PC-3 (cell line): ENCODE results near the gene DNM3. TPM values are rescaled to one million over a fixed set of nuclear protein-coding genes. Genes with fewer than 3 reads are reported as not detected.

Source experiments
- ATAC-seq: fragments of 200-7000 bp; cut with Tn5 transposase; 2 replicates; pipeline ENCODE4 v1.9.1; 2020; ENCODE audit warnings: mild to moderate bottlenecking, moderate library complexity
- BruUV-seq: library from RNA; stranded (reverse); fragments of 400-500 nt; replicated peaks from 2 replicates; lab custom pipeline; 2021; lab: Mats Ljungman, UMichigan
- CTCF ChIA-PET: fragments of 300-600 bp; sonication (Branson Sonifier 250); formaldehyde crosslinking; loops from one replicate; lab custom pipeline; 2022; ENCODE audit warnings: antibody characterized with exemption; lab: Charles Lee
- POLR2A ChIA-PET: fragments of 300-600 bp; sonication (Branson Sonifier 250); formaldehyde crosslinking; loops from one replicate; lab custom pipeline; 2022; ENCODE audit warnings: antibody characterized with exemption; ENCODE audit not compliant: unreplicated experiment; lab: Charles Lee
- DNase-seq: peaks from one replicate; pipeline ENCODE4 v3.0.0-alpha.2; 2015
- H2AFZ ChIP-seq: fragments of 300-600 bp; sonication (generic); 2 replicates; pipeline ENCODE4 v1.6.0; 2016; ENCODE audit warnings: antibody characterized with exemption, low read length
- H3F3A ChIP-seq: fragments of 300-600 bp; sonication (generic); one replicate; pipeline ENCODE4 v1.6.0; 2017; ENCODE audit warnings: antibody characterized with exemption, low read length, control low read depth, mild to moderate bottlenecking; ENCODE audit not compliant: unreplicated experiment
- H3K27ac ChIP-seq: fragments of 300-600 bp; sonication (generic); 2 replicates; pipeline ENCODE4 v1.5.1; 2016; ENCODE audit warnings: mild to moderate bottlenecking, low read length
- H3K27me3 ChIP-seq: fragments of 300-600 bp; sonication (generic); 2 replicates; pipeline ENCODE4 v1.6.1; 2016; ENCODE audit warnings: low read length, mixed read lengths
- H3K36me3 ChIP-seq: fragments of 300-600 bp; sonication (generic); 2 replicates; pipeline ENCODE4 v1.6.1; 2016; ENCODE audit warnings: low read depth, mixed run types, low read length, mixed read lengths
- H3K4me1 ChIP-seq: fragments of 300-600 bp; sonication (generic); 2 replicates; pipeline ENCODE4 v1.5.1; 2016; ENCODE audit warnings: low read length; ENCODE audit not compliant: insufficient read depth
- H3K4me2 ChIP-seq: fragments of 300-600 bp; sonication (generic); 2 replicates; pipeline ENCODE4 v1.6.0; 2016; ENCODE audit warnings: low read length
- H3K4me3 ChIP-seq: fragments of 300-600 bp; sonication (generic); 2 replicates; pipeline ENCODE4 v1.5.1; 2016; ENCODE audit warnings: mild to moderate bottlenecking, low read length, mixed read lengths
- H3K79me2 ChIP-seq: fragments of 300-600 bp; sonication (generic); 2 replicates; pipeline ENCODE4 v1.6.1; 2017; ENCODE audit warnings: low read length, mixed read lengths
- H3K9ac ChIP-seq: fragments of 300-600 bp; sonication (generic); 2 replicates; pipeline ENCODE4 v1.6.0; 2016; ENCODE audit warnings: mild to moderate bottlenecking, low read length
- H3K9me2 ChIP-seq: fragments of 300-600 bp; sonication (generic); replicated peaks from 2 replicates; pipeline ENCODE4 v1.6.1; 2016; ENCODE audit warnings: mixed run types, low read length, mixed read lengths
- H3K9me3 ChIP-seq: fragments of 300-600 bp; sonication (generic); 2 replicates; pipeline ENCODE4 v1.6.1; 2016; ENCODE audit warnings: low read length, mixed read lengths
- H4K20me1 ChIP-seq: fragments of 300-600 bp; sonication (generic); 2 replicates; pipeline ENCODE4 v1.6.1; 2016; ENCODE audit warnings: low read length, mixed read lengths
- EZH2 ChIP-seq: fragments of 300-600 bp; sonication (generic); IDR thresholded peaks from one replicate; pipeline ENCODE4 v1.6.1; 2017; ENCODE audit warnings: antibody characterized with exemption, mild to moderate bottlenecking, low read length; ENCODE audit not compliant: unreplicated experiment
- EZH2phosphoT487 ChIP-seq: fragments of 300-600 bp; sonication (generic); IDR thresholded peaks from 2 replicates; pipeline ENCODE4 v1.6.1; 2018; ENCODE audit warnings: mild to moderate bottlenecking, antibody characterized with exemption, low read length, borderline replicate concordance
- intact Hi-C: fragments of 100-400 bp; cut with micrococcal nuclease; formaldehyde crosslinking; loops from 2 replicates; pipeline ENCODE4 v1.9.0; 2023
- total RNA-seq: library from RNA; depleted of rRNA; stranded (reverse); fragments of >200 nt; gene quantifications from 2 replicates; pipeline ENCODE4 v1.2.3, GENCODE V29; 2014
- TF ChIP-seq, protein P1 (sequence below): fragments of 300-600 bp; sonication (generic); conservative IDR thresholded peaks from 2 replicates; pipeline ENCODE4 v1.5.1; 2017; ENCODE audit warnings: antibody characterized with exemption, low read depth, mild to moderate bottlenecking, low read length

The DNM3 gene
- total RNA-seq, 1 experiment from 2014 or later = 0.98 TPM

DNA sequence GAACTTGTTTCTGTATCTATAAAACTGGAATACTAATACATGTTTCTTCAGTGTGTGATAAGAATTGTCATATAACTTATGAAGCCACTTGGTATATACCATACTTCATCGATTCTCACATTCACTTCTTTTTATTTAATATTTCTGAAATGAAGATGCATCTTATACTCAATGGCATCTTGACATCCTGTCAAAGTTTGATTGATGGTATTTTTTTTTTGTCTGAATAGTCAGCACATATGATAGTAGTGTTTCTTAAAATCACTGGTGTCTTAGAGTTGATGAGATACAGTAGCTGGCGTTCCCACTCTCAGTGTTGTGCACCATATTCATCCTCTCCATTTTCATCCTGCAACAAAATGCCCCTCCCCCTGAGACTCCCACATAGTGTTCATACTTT lies 544.7 kb downstream of the DNM3 start:
- intact Hi-C loops = no loop called here

DNA sequence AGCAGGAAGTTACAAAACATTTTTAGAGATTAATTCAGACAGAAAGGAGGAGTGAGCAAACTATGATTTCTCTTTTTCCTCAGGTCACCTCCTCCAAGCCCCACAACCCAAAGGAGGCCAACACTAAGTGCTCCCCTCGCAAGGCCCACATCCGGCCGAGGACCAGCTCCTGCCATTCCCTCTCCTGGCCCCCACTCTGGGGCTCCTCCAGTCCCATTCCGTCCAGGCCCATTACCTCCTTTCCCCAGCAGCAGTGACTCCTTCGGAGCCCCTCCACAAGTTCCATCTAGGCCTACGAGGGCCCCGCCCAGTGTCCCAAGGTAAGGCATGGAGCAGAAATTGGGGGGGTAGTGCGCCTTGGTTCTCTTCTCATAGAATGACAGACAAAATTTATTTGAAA lies 547.2 kb downstream of the DNM3 start:
- Histone ChIP-seq H3K36me3 (no peaks in the 10 kb centered on the region), H2AFZ (no peak overlapping the region), H3K27ac (no peak overlapping the region), H3K9me3 (no peaks in the 10 kb centered on the region), H3K9me2 (no peaks in the 10 kb centered on the region), H3K9ac (no peak overlapping the region), H3K4me2 (no peak overlapping the region), H3K79me2 (no peaks in the 10 kb centered on the region), H3F3A (no peaks in the 10 kb centered on the region), H4K20me1 (no peaks in the 10 kb centered on the region), H3K4me3 (no peak overlapping the region), H3K27me3 (no peaks in the 10 kb centered on the region), H3K4me1 (no peaks in the 10 kb centered on the region)
- intact Hi-C loops = no loop called here
- BruUV-seq = no TSS peak
- no peak for TF ChIP-seq EZH2phosphoT487
- no peak for TF ChIP-seq EZH2
- TF ChIP-seq, protein P1, sequence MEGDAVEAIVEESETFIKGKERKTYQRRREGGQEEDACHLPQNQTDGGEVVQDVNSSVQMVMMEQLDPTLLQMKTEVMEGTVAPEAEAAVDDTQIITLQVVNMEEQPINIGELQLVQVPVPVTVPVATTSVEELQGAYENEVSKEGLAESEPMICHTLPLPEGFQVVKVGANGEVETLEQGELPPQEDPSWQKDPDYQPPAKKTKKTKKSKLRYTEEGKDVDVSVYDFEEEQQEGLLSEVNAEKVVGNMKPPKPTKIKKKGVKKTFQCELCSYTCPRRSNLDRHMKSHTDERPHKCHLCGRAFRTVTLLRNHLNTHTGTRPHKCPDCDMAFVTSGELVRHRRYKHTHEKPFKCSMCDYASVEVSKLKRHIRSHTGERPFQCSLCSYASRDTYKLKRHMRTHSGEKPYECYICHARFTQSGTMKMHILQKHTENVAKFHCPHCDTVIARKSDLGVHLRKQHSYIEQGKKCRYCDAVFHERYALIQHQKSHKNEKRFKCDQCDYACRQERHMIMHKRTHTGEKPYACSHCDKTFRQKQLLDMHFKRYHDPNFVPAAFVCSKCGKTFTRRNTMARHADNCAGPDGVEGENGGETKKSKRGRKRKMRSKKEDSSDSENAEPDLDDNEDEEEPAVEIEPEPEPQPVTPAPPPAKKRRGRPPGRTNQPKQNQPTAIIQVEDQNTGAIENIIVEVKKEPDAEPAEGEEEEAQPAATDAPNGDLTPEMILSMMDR = no peak
- DNase-seq (no peak), ATAC-seq (no peak)
- POLR2A ChIA-PET = no interaction called here
- CTCF ChIA-PET = no interaction called here

More for the DNA sequence above, 544.7 kb downstream of the DNM3 start:
- Histone ChIP-seq H3F3A (no peaks in the 10 kb centered on the region), H3K79me2 (no peaks in the 10 kb centered on the region), H3K4me1 (no peaks in the 10 kb centered on the region), H2AFZ (no peak overlapping the region), H3K27me3 (no peaks in the 10 kb centered on the region), H3K4me2 (no peak overlapping the region), H4K20me1 (no peaks in the 10 kb centered on the region), H3K36me3 (no peaks in the 10 kb centered on the region), H3K9ac (no peak overlapping the region), H3K4me3 (no peak overlapping the region), H3K27ac (no peak overlapping the region), H3K9me2 (no peaks in the 10 kb centered on the region), H3K9me3 (no peaks in the 10 kb centered on the region)
- BruUV-seq = no TSS peak
- ChIA-PET CTCF (no interaction called here), POLR2A (no interaction called here)
- no peak for ATAC-seq
- TF ChIP-seq EZH2 = no peak
- no peak for TF ChIP-seq EZH2phosphoT487
- TF ChIP-seq, protein P1 = no peak
- DNase-seq = no peak

DNA sequence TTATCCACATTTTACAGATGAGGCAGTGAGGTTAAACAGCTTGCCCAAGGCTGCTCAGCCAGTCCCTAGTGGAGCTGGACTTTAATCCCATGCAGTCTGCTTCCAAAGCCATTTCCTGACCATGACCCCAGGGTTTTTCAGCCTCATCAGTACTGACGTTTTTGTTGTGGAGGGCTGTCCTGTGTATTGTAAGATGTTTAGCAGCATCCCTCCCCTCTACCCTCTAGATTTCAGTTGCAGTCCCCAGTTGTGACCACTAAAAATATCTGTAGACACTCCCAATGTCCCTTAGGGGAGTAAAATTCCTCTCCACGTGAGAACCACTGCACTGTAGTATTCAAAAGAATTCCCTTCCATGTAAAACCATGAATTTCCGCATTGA lies 549.0 kb downstream of the DNM3 start:
- intact Hi-C loops = loop anchor here (10.0 kb wide), 1 partner anchor 745 kb away; no protein-coding TSS in a partner anchor
- no peaks in the 10 kb centered on the region for H3K27me3 ChIP-seq
- ChIA-PET CTCF (interaction anchor here (0.7 kb wide), 1 partner anchor 82 kb away, joined by 3 read pairs; no protein-coding TSS in a partner anchor), POLR2A (no interaction called here)
- H3K79me2 ChIP-seq = no peaks in the 10 kb centered on the region
- H3K36me3 ChIP-seq = no peaks in the 10 kb centered on the region
- TF ChIP-seq, protein P1 = no peak
- TF ChIP-seq EZH2phosphoT487 (no peak), EZH2 (no peak)
- no peak for ATAC-seq
- no peak for DNase-seq
- H3K9me3 ChIP-seq = no peaks in the 10 kb centered on the region
- no peaks in the 10 kb centered on the region for H3F3A ChIP-seq
- H3K27ac ChIP-seq = no peak overlapping the region
- H3K4me3 ChIP-seq = no peak overlapping the region
- no TSS peak for BruUV-seq
- no peaks in the 10 kb centered on the region for H3K9me2 ChIP-seq
- no peak overlapping the region for H3K4me2 ChIP-seq
- no peak overlapping the region for H3K9ac ChIP-seq
- H3K4me1 ChIP-seq = peaks cover 14% of the 10 kb centered on the region
- H4K20me1 ChIP-seq = no peaks in the 10 kb centered on the region
- H2AFZ ChIP-seq = no peak overlapping the region
